PC-9 (cell line): ENCODE data around the gene HPRT1.

Source experiments
- CTCF ChIP-seq: fragments of 200-600 bp; sonication (generic); conservative IDR thresholded peaks from 2 replicates; pipeline ENCODE4 v1.6.1; 2017; ENCODE audit warnings: mixed run types, antibody characterized with exemption, mild to moderate bottlenecking, moderate library complexity
- EZH2 ChIP-seq: fragments of 200-600 bp; sonication (generic); IDR thresholded peaks from 2 replicates; pipeline ENCODE4 v1.8.0; 2017; ENCODE audit warnings: antibody characterized with exemption, low read depth

DNA sequence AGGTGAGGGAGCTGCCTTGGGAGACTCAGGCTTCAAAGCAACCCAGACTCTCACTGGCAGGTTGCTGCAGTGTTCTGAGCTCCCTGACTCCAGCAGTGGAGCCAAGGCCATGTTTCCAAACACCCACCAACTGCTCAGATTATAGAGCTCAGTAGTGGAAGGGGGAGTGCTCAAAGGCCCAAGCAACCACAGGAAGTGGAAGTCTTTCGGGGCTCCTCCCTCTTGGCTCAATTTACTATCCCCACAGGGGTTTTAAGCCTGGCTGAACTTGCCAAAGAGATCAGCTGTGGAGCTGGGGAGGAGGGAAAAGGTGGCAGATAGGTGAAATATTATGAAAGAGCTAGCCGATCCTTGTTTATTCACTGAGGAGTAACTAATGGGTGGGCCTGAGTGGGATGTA is 82.5 kb downstream of the HPRT1 start:
- TF ChIP-seq CTCF, result no peak
- TF ChIP-seq EZH2, result no peak
